ENCODE results near the gene TTC33.

TTC33 gene

GRCh38 chr5:40475561-40475960 is 280.2 kb downstream of the TTC33 start:
- Histone ChIP-seq H3K27ac (ENCODE audit: low read depth, low read length) (no peak overlapping the region), H3K9me3 (ENCODE audit: control insufficient read depth in 5 of 5, low read length in 5 of 5) (no peaks in the 10 kb centered on the region), H3K9ac (ENCODE audit: low read length in 5 of 5) (no peak overlapping the region), H3K27me3 (ENCODE audit: control insufficient read depth in 5 of 5, insufficient read depth in 4 of 5, low read length in 5 of 5) (no peaks in the 10 kb centered on the region), H3K4me3 (ENCODE audit: low read depth in 1 of 5, low read length in 5 of 5) (no peak overlapping the region), H3K4me1 (ENCODE audit: control insufficient read depth in 5 of 5, insufficient read depth in 5 of 5, low read length in 5 of 5) (no peaks in the 10 kb centered on the region), H3K36me3 (ENCODE audit: control insufficient read depth in 5 of 5, insufficient read depth in 5 of 5, low read length in 5 of 5) (no peaks in the 10 kb centered on the region)

- Histone ChIP-seq H3K36me3 (ENCODE audit: control insufficient read depth in 5 of 5, insufficient read depth in 5 of 5, low read length in 5 of 5) (no peaks in the 10 kb centered on the region), H3K9ac (ENCODE audit: low read length in 5 of 5) (no peak overlapping the region), H3K9me3 (ENCODE audit: control insufficient read depth in 5 of 5, low read length in 5 of 5) (no peaks in the 10 kb centered on the region), H3K27me3 (ENCODE audit: control insufficient read depth in 5 of 5, insufficient read depth in 4 of 5, low read length in 5 of 5) (no peaks in the 10 kb centered on the region), H3K4me1 (ENCODE audit: control insufficient read depth in 5 of 5, insufficient read depth in 5 of 5, low read length in 5 of 5) (no peaks in the 10 kb centered on the region), H3K4me3 (ENCODE audit: low read depth in 1 of 5, low read length in 5 of 5) (no peak overlapping the region), H3K27ac (ENCODE audit: low read depth, low read length) (no peak overlapping the region)
Observed at GRCh38 chr5:40474250-40474649, 281.5 kb downstream of the TTC33 start.

- H3K9me3 ChIP-seq (ENCODE audit: control insufficient read depth in 5 of 5, low read length in 5 of 5): peaks cover 0 to 3% (median 0%) of the 10 kb centered on the region in 5 donors
- H3K4me1 ChIP-seq (ENCODE audit: control insufficient read depth in 5 of 5, insufficient read depth in 5 of 5, low read length in 5 of 5): peaks cover 0 to 2% (median 0%) of the 10 kb centered on the region in 5 donors
- no peak overlapping the region for H3K9ac ChIP-seq (ENCODE audit: low read length in 5 of 5)
Observed at GRCh38 chr5:40465416-40465815, 290.3 kb downstream of the TTC33 start.

GRCh38 chr5:40464511-40464910 is 291.2 kb downstream of the TTC33 start:
- no peak overlapping the region for H3K9ac ChIP-seq (ENCODE audit: low read length in 5 of 5)
- H3K4me1 ChIP-seq (ENCODE audit: control insufficient read depth in 5 of 5, insufficient read depth in 5 of 5, low read length in 5 of 5): peaks cover 0 to 2% (median 0%) of the 10 kb centered on the region in 5 donors
- no peak overlapping the region for H3K27ac ChIP-seq (ENCODE audit: low read depth, low read length)
- H3K36me3 ChIP-seq (ENCODE audit: control insufficient read depth in 5 of 5, insufficient read depth in 5 of 5, low read length in 5 of 5): no peaks in the 10 kb centered on the region
- H3K4me3 ChIP-seq (ENCODE audit: low read depth in 1 of 5, low read length in 5 of 5): no peak overlapping the region
- H3K27me3 ChIP-seq (ENCODE audit: control insufficient read depth in 5 of 5, insufficient read depth in 4 of 5, low read length in 5 of 5): no peaks in the 10 kb centered on the region
- H3K9me3 ChIP-seq (ENCODE audit: control insufficient read depth in 5 of 5, low read length in 5 of 5): peaks cover 0 to 8% (median 0%) of the 10 kb centered on the region in 5 donors

More at GRCh38 chr5:40465416-40465815, 290.3 kb downstream of the TTC33 start:
- no peaks in the 10 kb centered on the region for H3K27me3 ChIP-seq (ENCODE audit: control insufficient read depth in 5 of 5, insufficient read depth in 4 of 5, low read length in 5 of 5)
- no peak overlapping the region for H3K4me3 ChIP-seq (ENCODE audit: low read depth in 1 of 5, low read length in 5 of 5)
- no peak overlapping the region for H3K27ac ChIP-seq (ENCODE audit: low read depth, low read length)
- H3K36me3 ChIP-seq (ENCODE audit: control insufficient read depth in 5 of 5, insufficient read depth in 5 of 5, low read length in 5 of 5): no peaks in the 10 kb centered on the region

All from subcutaneous abdominal adipose tissue (tissue), 5 donors.